Stomach (tissue), 9 donors: ENCODE data around the gene PLEKHF1. TPM values are rescaled to one million over a fixed set of nuclear protein-coding genes. Genes with fewer than 3 reads are reported as not detected.

Experiments
- DNase-seq, 2 donors: peaks; one replicate each; pipeline versions ENCODE4 v3.0.0 to v3.0.0-alpha.2; 2013 to 2019
- H3K27ac ChIP-seq, 5 donors: fragments of 200-600 bp in 4 of 5; sonication (generic) in 4 of 5; one replicate each; pipeline ENCODE4 v1.5.1; 2013 to 2019; ENCODE audit warnings: mild to moderate bottlenecking in 1 of 5, moderate library complexity in 1 of 5
- H3K27me3 ChIP-seq, 3 donors: fragments of 200-600 bp; sonication (generic); one replicate each; pipeline ENCODE4 v1.5.1; 2017 to 2019; ENCODE audit warnings: mixed run types in 1 of 3
- H3K36me3 ChIP-seq, 4 donors: fragments of 200-600 bp; sonication (generic); 1 replicate in 3 of 4; 2 replicates in 1 of 4; pipeline ENCODE4 v1.5.1; 2016 to 2019
- H3K4me1 ChIP-seq, 4 donors: fragments of 200-600 bp; sonication (generic); one replicate each; pipeline ENCODE4 v1.5.1; 2016 to 2019
- H3K4me3 ChIP-seq, 4 donors: fragments of 200-600 bp; sonication (generic) in 3 of 4; one replicate each; pipeline ENCODE4 v1.5.1; 2016 to 2019; ENCODE audit warnings: mild to moderate bottlenecking in 1 of 4
- H3K9me3 ChIP-seq, 4 donors: fragments of 200-600 bp; sonication (generic); one replicate each; pipeline ENCODE4 v1.5.1; 2016 to 2019
- EP300 ChIP-seq: sonication (generic); formaldehyde crosslinking; IDR thresholded peaks from one replicate; pipeline ENCODE4 v1.6.1; 2017; ENCODE audit warnings: antibody characterized with exemption
- POLR2A ChIP-seq, 4 donors: fragments of 450-650 bp; IDR thresholded peaks; one replicate each; pipeline ENCODE4 v1.6.1; 2016; ENCODE audit warnings: antibody characterized with exemption in 4 of 4, control low read depth in 2 of 4, mild to moderate bottlenecking in 1 of 4, moderate library complexity in 1 of 4
- POLR2AphosphoS5 ChIP-seq, 3 donors: sonication (generic); formaldehyde crosslinking; IDR thresholded peaks; one replicate each; pipeline ENCODE4 v1.6.1; 2016; ENCODE audit warnings: antibody characterized with exemption in 3 of 3
- WGBS, 5 donors: extraction: QIAGEN DNeasy Blood & Tissue Kit in 3 of 5; methylation state at CpG; one replicate each; pipeline versions ENCODE4 v1.1.5 to v1.1.7; 2013 to 2018; 5-methylcytosine and 5-hydroxymethylcytosine counted together
- intact Hi-C: fragments of 100-400 bp; cut with DNase I; formaldehyde crosslinking; loops from one replicate; pipeline ENCODE4 v1.15.1; 2023; ENCODE audit warnings: low total_unique reads
- polyA plus RNA-seq, 3 donors: library from polyadenylated mRNA; stranded (reverse); fragments of 200-250 nt; gene quantifications; one replicate each; pipeline ENCODE4 v1.2.3, GENCODE V29; 2013
- total RNA-seq, 5 donors: library from RNA; depleted of rRNA; stranded (reverse); fragments of >200 nt; gene quantifications; one replicate each; pipeline versions ENCODE4 v1.1.0 to v1.2.3, GENCODE V29; 2014 to 2016
- TF ChIP-seq, protein P1 (sequence below), 7 experiments: fragments of 450-650 bp in 4 of 7; fragments of 200-600 bp in 3 of 7; sonication (generic) in 3 of 7; IDR thresholded peaks; one replicate each; pipeline ENCODE4 v1.5.1; 2016 to 2019; ENCODE audit warnings: antibody characterized with exemption in 7 of 7, control low read depth in 2 of 7, mild to moderate bottlenecking in 1 of 7
- donor health status: healthy with polysubstance abuse.
- donor health status: Bipolar disorder and iron deficiency.
- donor health status: healthy.

PLEKHF1 gene
- total and polyA plus RNA-seq, 8 donors, result 1.8 to 13.6 (median 6.4) TPM

DNA sequence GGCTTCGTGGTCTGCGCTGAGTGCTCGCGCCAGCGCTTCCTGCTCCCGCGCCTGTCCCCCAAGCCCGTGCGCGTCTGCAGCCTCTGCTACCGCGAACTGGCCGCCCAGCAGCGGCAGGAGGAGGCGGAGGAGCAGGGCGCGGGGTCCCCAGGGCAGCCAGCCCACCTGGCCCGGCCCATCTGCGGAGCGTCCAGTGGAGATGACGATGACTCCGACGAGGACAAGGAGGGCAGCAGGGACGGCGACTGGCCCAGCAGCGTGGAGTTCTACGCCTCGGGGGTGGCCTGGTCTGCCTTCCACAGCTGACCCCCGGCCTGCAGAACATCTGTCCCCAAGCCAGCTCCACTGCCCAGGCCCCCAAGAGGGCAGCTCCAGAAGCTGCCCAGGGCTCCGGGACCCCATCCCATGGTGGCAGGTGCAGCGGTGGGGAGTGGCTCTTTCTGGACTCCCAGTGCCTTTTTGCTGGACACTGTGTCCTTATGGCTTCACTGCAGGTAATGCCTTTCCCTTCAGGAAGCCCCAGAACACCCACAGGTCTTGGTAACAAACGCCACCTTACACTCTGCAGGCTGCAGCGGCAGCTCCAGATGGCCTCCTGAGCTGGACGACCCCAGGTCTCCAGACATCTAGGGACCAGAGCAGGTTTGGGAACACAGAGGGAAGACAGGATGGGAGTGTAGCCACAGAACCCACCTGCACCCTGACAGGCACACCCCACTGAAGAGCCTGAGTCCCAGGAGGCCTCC lies 9.3 kb downstream of the PLEKHF1 start:
- H3K27ac ChIP-seq, result no peak overlapping the region
- TF ChIP-seq POLR2AphosphoS5 (IDR thresholded peaks at IDR 0.05), result no peak
- TF ChIP-seq, protein P1, sequence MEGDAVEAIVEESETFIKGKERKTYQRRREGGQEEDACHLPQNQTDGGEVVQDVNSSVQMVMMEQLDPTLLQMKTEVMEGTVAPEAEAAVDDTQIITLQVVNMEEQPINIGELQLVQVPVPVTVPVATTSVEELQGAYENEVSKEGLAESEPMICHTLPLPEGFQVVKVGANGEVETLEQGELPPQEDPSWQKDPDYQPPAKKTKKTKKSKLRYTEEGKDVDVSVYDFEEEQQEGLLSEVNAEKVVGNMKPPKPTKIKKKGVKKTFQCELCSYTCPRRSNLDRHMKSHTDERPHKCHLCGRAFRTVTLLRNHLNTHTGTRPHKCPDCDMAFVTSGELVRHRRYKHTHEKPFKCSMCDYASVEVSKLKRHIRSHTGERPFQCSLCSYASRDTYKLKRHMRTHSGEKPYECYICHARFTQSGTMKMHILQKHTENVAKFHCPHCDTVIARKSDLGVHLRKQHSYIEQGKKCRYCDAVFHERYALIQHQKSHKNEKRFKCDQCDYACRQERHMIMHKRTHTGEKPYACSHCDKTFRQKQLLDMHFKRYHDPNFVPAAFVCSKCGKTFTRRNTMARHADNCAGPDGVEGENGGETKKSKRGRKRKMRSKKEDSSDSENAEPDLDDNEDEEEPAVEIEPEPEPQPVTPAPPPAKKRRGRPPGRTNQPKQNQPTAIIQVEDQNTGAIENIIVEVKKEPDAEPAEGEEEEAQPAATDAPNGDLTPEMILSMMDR (IDR thresholded peaks at IDR 0.05), result no peak
- H3K9me3 ChIP-seq, result no peaks in the 10 kb centered on the region
- no peak overlapping the region for H3K4me3 ChIP-seq
- intact Hi-C loops, result no loop called here
- H3K36me3 ChIP-seq, result peaks cover 30 to 50% (median 38%) of the 10 kb centered on the region in 4 donors
- WGBS, 5 donors, result 93 to 99% (median 96%) methylated on average over 13 to 34 of the region's 34 CpGs
- H3K27me3 ChIP-seq, result no peaks in the 10 kb centered on the region
- DNase-seq, result no peak
- peaks cover 45 to 87% (median 73%) of the 10 kb centered on the region in 4 donors for H3K4me1 ChIP-seq

DNA sequence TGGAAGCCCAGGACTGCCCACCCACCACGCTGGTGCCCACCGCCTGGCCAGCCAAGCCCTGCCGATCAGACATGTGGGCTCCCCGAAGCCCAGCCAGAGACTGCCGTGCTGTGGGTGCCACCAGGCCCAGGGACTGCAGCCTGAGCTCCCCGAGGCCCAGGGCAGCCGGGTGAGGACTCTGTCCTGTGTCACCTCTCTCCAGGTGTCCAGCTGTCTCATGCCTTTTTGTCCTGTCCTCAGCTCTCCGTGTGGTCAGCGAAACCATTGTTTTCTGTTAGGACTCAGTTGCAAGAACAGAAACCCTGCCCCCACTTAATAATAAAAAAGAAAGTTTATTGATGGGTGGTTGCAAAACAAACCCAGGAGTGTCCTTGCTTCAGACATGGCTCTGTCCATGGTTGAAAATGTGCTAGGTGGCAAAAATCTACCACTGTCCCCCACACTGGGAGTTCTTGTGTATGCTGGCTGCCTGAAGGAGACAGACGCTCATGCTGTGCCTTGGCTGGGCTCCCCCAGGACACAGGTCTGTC lies 9.9 kb downstream of the PLEKHF1 start:
- no peak for DNase-seq
- H3K4me1 ChIP-seq, result peaks cover 49 to 87% (median 73%) of the 10 kb centered on the region in 4 donors
- WGBS, 5 donors, result 87 to 92% (median 88%) methylated on average over 8 to 10 of the region's 10 CpGs
- no peak overlapping the region for H3K4me3 ChIP-seq
- TF ChIP-seq, protein P1 (IDR thresholded peaks at IDR 0.05), result no peak
- TF ChIP-seq POLR2A (IDR thresholded peaks at IDR 0.05) (no peak), POLR2AphosphoS5 (IDR thresholded peaks at IDR 0.05) (no peak), EP300 (no peak)
- intact Hi-C loops, result no loop called here
- peaks cover 30 to 50% (median 38%) of the 10 kb centered on the region in 4 donors for H3K36me3 ChIP-seq
- no peaks in the 10 kb centered on the region for H3K9me3 ChIP-seq
- no peaks in the 10 kb centered on the region for H3K27me3 ChIP-seq
- H3K27ac ChIP-seq, result peak overlapping the region in 2 of 5 donors; percentile 16 to 75

DNA sequence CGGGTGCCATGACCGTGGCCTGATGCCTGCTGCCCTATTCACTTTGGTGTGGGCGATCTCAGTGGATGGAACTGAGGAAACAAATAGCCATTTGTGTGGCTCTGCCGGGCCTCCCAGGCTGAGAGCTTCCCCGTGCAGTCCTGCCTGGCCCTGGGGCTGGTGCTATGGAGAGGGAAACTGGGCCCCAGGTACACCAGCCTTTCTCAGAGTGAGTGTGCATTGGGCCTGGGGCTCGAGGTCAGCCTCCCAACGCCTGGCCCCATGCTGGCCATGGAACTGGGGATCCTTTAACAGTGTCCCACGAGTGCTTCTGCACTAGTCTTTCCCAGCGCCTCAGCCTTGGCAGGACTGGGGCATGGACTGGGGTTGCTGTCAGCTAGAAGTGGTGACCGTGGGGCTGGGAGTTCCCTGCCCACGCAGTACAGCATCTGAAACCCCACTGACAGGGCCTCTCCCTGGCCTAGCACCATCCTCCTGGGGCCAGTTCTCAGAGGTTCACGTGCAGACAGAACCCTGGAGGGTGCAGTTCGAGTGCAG lies 10.5 kb downstream of the PLEKHF1 start:
- DNase-seq, result no peak
- Histone ChIP-seq H3K36me3 (peaks cover 30 to 50% (median 38%) of the 10 kb centered on the region in 4 donors), H3K4me1 (peaks cover 55 to 90% (median 76%) of the 10 kb centered on the region in 4 donors), H3K27ac (peak overlapping the region in 2 of 5 donors; percentile 16 to 75), H3K27me3 (no peaks in the 10 kb centered on the region), H3K4me3 (no peak overlapping the region), H3K9me3 (no peaks in the 10 kb centered on the region)
- 86 to 90% (median 89%) methylated on average over 9 to 13 of the region's 13 CpGs for WGBS, 5 donors
- no peak for TF ChIP-seq POLR2A (IDR thresholded peaks at IDR 0.05)
- intact Hi-C loops, result no loop called here

DNA sequence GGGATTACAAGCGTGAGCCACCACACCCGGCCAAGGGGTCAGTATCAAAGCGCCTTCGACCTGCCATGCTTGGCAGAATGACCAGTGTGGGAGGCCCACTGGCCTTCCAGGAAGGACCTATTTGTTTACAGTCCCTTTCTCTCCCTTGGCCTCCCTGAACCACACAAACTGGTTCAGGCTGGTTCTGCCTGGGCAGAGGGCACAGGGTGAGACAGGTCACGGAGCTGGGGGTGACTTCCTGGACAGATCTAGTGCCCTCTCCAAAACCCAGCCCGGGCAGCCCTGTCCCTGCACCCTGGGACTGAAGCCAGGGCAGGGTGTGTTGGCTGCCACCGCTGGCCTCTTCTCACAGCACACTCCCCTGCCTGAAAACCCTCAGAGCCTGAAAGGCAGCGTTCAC lies 11.3 kb downstream of the PLEKHF1 start:
- H3K9me3 ChIP-seq, result no peaks in the 10 kb centered on the region
- H3K36me3 ChIP-seq, result peaks cover 30 to 50% (median 38%) of the 10 kb centered on the region in 4 donors
- H3K4me3 ChIP-seq, result no peak overlapping the region
- H3K4me1 ChIP-seq, result peaks cover 57 to 90% (median 78%) of the 10 kb centered on the region in 4 donors
- DNase-seq, result peak in 1 of 2 donors; percentile 70
- H3K27ac ChIP-seq, result peak overlapping the region in 4 of 5 donors; percentile 10 to 75 (median 24)
- intact Hi-C loops, result no loop called here
- 28 to 45% (median 40%) methylated on average over 8 of the region's 8 CpGs; no CpG with 5 or more reads in 1 of the 5 donors for whole genome bisulfite sequencing, 5 donors
- H3K27me3 ChIP-seq, result no peaks in the 10 kb centered on the region
- TF ChIP-seq POLR2AphosphoS5 (IDR thresholded peaks at IDR 0.05), result peak in 1 of 3 donors; percentile 4
- no peak for TF ChIP-seq EP300

DNA sequence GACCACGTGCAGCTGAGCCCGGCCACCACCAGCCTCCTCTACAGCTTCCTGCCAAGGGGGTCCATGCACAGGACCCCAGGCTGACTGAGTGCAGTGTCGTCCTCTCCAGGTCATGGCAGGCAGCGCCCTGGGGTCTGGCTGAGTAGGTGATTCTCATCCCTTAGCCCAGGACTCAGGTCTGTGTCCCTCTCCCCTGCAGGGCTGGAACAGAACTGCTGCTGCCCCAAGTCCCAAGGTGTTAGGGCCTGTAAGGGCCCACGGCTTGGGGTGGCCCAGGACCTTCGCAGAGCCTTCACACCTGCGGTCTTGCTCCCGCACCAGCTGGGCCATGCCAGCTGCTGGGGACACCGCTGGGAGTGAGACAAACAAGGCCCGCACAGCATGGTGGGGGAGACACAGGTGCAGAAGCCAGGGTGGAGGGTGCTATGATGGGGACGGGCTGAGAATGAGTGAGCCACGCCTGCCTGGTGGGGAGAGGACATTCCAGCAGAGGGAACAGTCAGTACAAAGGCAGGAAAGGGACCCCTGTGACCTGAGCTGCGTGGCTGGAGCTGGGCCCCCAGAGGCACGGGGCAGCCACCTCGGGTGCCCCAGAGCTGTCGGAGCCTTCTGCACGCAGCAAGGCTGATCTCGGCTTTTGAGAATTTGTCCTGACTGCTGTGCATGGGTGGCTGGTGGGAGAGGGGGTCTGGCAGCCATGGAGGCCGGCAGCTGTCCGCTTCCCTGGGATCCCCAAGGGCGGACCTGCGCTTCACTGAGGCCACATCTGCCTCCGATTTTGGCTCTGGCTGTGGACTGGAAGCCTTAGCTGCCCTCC lies 11.9 kb downstream of the PLEKHF1 start:
- H3K4me1 ChIP-seq, result peaks cover 59 to 90% (median 78%) of the 10 kb centered on the region in 4 donors
- no peak for DNase-seq
- intact Hi-C loops, result no loop called here

More for the DNA sequence above, 11.9 kb downstream of the PLEKHF1 start:
- Histone ChIP-seq H3K36me3 (peaks cover 30 to 50% (median 38%) of the 10 kb centered on the region in 4 donors), H3K9me3 (no peaks in the 10 kb centered on the region), H3K27me3 (no peaks in the 10 kb centered on the region), H3K27ac (peak overlapping the region in 4 of 5 donors; percentile 12 to 75 (median 24)), H3K4me3 (no peak overlapping the region)
- TF ChIP-seq EP300 (no peak), POLR2A (IDR thresholded peaks at IDR 0.05) (no peak), POLR2AphosphoS5 (IDR thresholded peaks at IDR 0.05) (no peak)
- TF ChIP-seq, protein P1 (IDR thresholded peaks at IDR 0.05), result no peak
- WGBS, 5 donors, result 76 to 88% (median 80%) methylated on average over 12 to 23 of the region's 23 CpGs
